Transverse colon (tissue), 4 donors: ENCODE measurements around the gene SKA2. TPM values are rescaled to one million over a fixed set of nuclear protein-coding genes. Genes with fewer than 3 reads are reported as not detected.
"Not testable (repeated sequence)": the region's sequence is repeated elsewhere in the genome, so short reads cannot be mapped to it uniquely, and the experiment has no call there.

Experiments
- DNase-seq: peaks from one replicate; pipeline ENCODE4 v3.0.0-alpha.2; 2019
- H3K27ac ChIP-seq, 4 donors: fragments of 200-600 bp; sonication (generic); 2 replicates each; pipeline ENCODE4 v1.5.1; 2016 to 2018; ENCODE audit warnings: inconsistent platforms in 4 of 4
- H3K27me3 ChIP-seq: fragments of 200-600 bp; sonication (generic); 2 replicates; pipeline ENCODE4 v1.5.1; 2017; ENCODE audit warnings: inconsistent platforms
- H3K36me3 ChIP-seq, 4 donors: fragments of 200-600 bp; sonication (generic); 2 replicates each; pipeline ENCODE4 v1.5.1; 2017 to 2019; ENCODE audit warnings: inconsistent platforms in 4 of 4
- H3K4me1 ChIP-seq, 4 donors: fragments of 200-600 bp; sonication (generic); 2 replicates each; pipeline ENCODE4 v1.5.1; 2017 to 2020; ENCODE audit warnings: inconsistent platforms in 4 of 4
- H3K4me3 ChIP-seq, 4 donors: fragments of 200-600 bp; sonication (generic); 1 replicate in 1 of 4; 2 replicates in 3 of 4; pipeline versions ENCODE4 v1.5.1 to v1.6.1; 2017 to 2019; ENCODE audit warnings: inconsistent platforms in 4 of 4
- H3K9me3 ChIP-seq, 2 donors: fragments of 200-600 bp; sonication (generic); 2 replicates each; pipeline ENCODE4 v1.5.1; 2017 to 2019; ENCODE audit warnings: inconsistent platforms in 2 of 2
- EP300 ChIP-seq: sonication (generic); formaldehyde crosslinking; IDR thresholded peaks from one replicate; pipeline ENCODE4 v1.6.1; 2017; ENCODE audit warnings: antibody characterized with exemption, low read depth
- POLR2A ChIP-seq: fragments of 450-650 bp; IDR thresholded peaks from one replicate; pipeline ENCODE4 v1.6.1; 2016; ENCODE audit warnings: antibody characterized with exemption, mild to moderate bottlenecking, moderate library complexity
- POLR2AphosphoS5 ChIP-seq, 3 donors: sonication (generic); formaldehyde crosslinking; IDR thresholded peaks; one replicate each; pipeline ENCODE4 v1.6.1; 2016; ENCODE audit warnings: antibody characterized with exemption in 3 of 3
- WGBS, 2 donors: methylation state at CpG; one replicate each; pipeline ENCODE4 v1.1.5; 2018; ENCODE audit warnings: low coverage in 1 of 2; 5-methylcytosine and 5-hydroxymethylcytosine counted together
- in situ Hi-C, 4 donors: fragments of 200-750 bp; cut with MboI; loops; one replicate each; pipeline versions ENCODE4 v1.15.0 to v1.15.1; 2017; ENCODE audit warnings: low sequenced_read_pairs in 3 of 4, low pct_ligation_motif_present in 1 of 4, low pct_unique_long_range_greater_than_20kb in 1 of 4
- intact Hi-C: fragments of 100-400 bp; cut with DNase I; formaldehyde crosslinking; loops from one replicate; pipeline ENCODE4 v1.15.1; 2023; ENCODE audit warnings: low total_unique reads
- total RNA-seq, 4 donors: library from RNA; depleted of rRNA; stranded (reverse); fragments of >200 nt; gene quantifications; one replicate each; pipeline ENCODE4 v1.1.0, GENCODE V29; 2016
- TF ChIP-seq, protein P1 (sequence below), 5 experiments: fragments of 200-600 bp in 3 of 5; fragments of 450-650 bp in 2 of 5; sonication (generic) in 3 of 5; IDR thresholded peaks; 1 replicate in 2 of 5; 2 replicates in 3 of 5; pipeline ENCODE4 v1.5.1; 2016 to 2017; ENCODE audit warnings: antibody characterized with exemption in 5 of 5, inconsistent platforms in 3 of 5, mild to moderate bottlenecking in 2 of 5, moderate library complexity in 1 of 5

The SKA2 gene
- total RNA-seq, 4 donors from 2014 or later, result 11.9 to 40.3 (median 22.3) TPM

DNA sequence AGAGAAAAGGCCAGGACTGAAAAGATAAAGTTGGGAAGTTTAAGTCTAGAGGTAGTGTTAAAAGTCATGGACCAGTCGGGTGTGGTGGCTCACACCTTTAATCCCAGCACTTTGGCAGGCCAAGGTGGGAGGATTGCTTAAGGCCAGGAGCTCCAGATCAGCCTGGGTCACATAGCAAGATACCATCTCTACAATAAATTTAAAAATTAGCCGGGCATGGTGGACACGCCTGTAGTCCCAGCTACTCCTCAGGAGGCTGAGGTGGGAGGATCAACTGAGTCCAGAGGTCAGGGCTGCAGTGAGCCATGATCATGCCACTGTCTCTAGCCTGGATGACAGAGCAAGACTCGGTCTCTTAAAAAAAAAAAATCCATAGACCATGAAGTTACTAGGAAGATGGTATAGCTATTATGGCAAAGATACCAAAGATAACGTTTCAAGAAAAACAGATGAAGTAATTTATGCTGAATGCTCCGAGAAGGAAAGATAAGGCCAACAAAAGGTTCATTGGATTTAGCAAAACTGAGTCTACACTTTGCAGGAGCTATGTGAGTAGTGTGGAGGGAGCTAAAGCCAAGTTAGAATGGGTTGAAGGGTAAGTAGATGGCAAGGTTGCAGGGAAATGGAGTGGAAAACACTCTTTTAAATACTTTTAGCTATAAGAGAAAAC, 60.0 kb downstream of the SKA2 start:
- Histone ChIP-seq H3K4me3 (no peak overlapping the region), H3K27ac (no peak overlapping the region), H3K9me3 (peaks cover 0 to 5% of the 10 kb centered on the region in 2 donors), H3K4me1 (peaks cover 11 to 21% (median 13%) of the 10 kb centered on the region in 4 donors), H3K36me3 (peaks cover 0 to 10% (median 3%) of the 10 kb centered on the region in 4 donors), H3K27me3 (no peaks in the 10 kb centered on the region)
- in situ Hi-C loops, result no loop called here
- DNase-seq, result no peak
- TF ChIP-seq EP300 (no peak), POLR2AphosphoS5 (IDR thresholded peaks at IDR 0.05) (no peak), POLR2A (no peak)
- TF ChIP-seq, protein P1, sequence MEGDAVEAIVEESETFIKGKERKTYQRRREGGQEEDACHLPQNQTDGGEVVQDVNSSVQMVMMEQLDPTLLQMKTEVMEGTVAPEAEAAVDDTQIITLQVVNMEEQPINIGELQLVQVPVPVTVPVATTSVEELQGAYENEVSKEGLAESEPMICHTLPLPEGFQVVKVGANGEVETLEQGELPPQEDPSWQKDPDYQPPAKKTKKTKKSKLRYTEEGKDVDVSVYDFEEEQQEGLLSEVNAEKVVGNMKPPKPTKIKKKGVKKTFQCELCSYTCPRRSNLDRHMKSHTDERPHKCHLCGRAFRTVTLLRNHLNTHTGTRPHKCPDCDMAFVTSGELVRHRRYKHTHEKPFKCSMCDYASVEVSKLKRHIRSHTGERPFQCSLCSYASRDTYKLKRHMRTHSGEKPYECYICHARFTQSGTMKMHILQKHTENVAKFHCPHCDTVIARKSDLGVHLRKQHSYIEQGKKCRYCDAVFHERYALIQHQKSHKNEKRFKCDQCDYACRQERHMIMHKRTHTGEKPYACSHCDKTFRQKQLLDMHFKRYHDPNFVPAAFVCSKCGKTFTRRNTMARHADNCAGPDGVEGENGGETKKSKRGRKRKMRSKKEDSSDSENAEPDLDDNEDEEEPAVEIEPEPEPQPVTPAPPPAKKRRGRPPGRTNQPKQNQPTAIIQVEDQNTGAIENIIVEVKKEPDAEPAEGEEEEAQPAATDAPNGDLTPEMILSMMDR (IDR thresholded peaks at IDR 0.05), result no peak
- WGBS, 2 donors, result 79 to 86% methylated on average over 5 to 6 of the region's 6 CpGs
- intact Hi-C loops, result no loop called here

- DNase-seq, result peak; percentile 28
- Histone ChIP-seq H3K4me3 (peak overlapping the region in 2 of 4 donors; percentile 3 to 22), H3K4me1 (peaks cover 11 to 21% (median 13%) of the 10 kb centered on the region in 4 donors), H3K27me3 (no peaks in the 10 kb centered on the region), H3K36me3 (peaks cover 0 to 12% (median 5%) of the 10 kb centered on the region in 4 donors), H3K27ac (peak overlapping the region; percentile 25 to 64 (median 59)), H3K9me3 (peaks cover 0 to 5% of the 10 kb centered on the region in 2 donors)
- 29 to 40% methylated on average over 1 to 8 of the region's 8 CpGs for WGBS, 2 donors
- intact Hi-C loops (no loop called here), in situ Hi-C loops (no loop called here)
- TF ChIP-seq POLR2A (no peak), POLR2AphosphoS5 (IDR thresholded peaks at IDR 0.05) (peak in 1 of 3 donors; percentile 31)
These were observed 61.2 kb downstream of the SKA2 start for GRCh38 chr17:59093702-59094231.

DNA sequence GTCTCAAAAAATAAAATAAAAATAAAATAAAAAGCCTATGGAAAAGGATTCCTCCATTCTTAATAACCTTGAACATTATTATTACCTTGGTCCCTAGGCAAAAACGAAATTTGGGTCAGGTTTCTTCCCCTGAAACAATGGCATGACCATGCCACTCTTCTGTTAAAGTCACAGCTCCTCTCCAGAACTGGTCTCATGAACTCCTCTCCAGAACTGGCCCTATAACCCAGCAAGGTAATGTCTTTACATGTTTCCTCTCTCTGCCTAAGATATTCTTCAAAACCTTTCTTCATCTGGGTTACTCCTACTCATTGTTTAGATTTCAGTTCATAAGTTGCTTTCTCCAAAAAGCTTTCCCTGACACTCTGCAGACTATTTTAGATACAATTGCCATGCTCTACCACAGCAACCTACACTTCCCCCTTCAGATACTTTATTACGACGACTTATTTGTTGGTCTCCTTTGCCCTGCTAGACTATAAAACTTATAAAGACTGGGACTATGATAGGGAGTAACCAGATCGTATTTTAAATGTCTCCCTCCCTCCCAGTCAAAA, 61.8 kb downstream of the SKA2 start:
- peak overlapping the region; percentile 25 to 64 (median 59) for H3K27ac ChIP-seq
- H3K27me3 ChIP-seq, result no peaks in the 10 kb centered on the region
- H3K9me3 ChIP-seq, result peaks cover 0 to 5% of the 10 kb centered on the region in 2 donors
- TF ChIP-seq POLR2A, result no peak
- TF ChIP-seq POLR2AphosphoS5 (IDR thresholded peaks at IDR 0.05), result no peak
- TF ChIP-seq, protein P1 (IDR thresholded peaks at IDR 0.05), result no peak
- TF ChIP-seq EP300, result no peak
- no peak for DNase-seq
- H3K36me3 ChIP-seq, result peaks cover 0 to 17% (median 7%) of the 10 kb centered on the region in 4 donors
- peak overlapping the region in 1 of 4 donors; percentile 3 for H3K4me3 ChIP-seq
- intact Hi-C loops (no loop called here), in situ Hi-C loops (no loop called here)
- 42 to 52% methylated on average over 4 of the region's 4 CpGs for WGBS, 2 donors
- peaks cover 11 to 21% (median 13%) of the 10 kb centered on the region in 4 donors for H3K4me1 ChIP-seq

DNA sequence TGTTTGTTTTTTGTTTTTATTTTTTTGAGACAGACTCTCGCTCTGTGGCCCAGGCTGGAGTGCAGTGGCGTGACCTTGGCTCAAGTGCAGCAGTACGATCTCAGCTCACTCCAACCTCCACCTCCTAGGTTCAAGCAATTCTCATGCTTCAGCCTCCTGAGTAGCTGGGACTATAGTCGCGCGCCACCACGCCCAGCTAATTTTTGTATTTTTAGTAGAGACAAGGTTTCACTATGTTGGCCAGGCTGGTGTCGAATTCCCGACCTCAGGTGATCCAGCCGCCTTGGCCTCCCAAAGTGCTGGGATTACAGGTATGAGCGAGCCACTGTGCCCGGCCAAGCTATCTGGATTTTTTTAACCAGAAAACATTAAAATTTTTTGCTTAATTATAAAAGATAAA, 64.4 kb downstream of the SKA2 start:
- H3K27ac ChIP-seq, H3K4me3 ChIP-seq, in situ Hi-C loops, DNase-seq, H3K9me3 ChIP-seq, H3K27me3 ChIP-seq, intact Hi-C loops: not testable (repeated sequence)
- WGBS, 2 donors, result 94 to 95% methylated on average over 9 to 12 of the region's 12 CpGs
- Histone ChIP-seq H3K36me3 (peaks cover 0 to 21% (median 9%) of the 10 kb centered on the region in 4 donors), H3K4me1 (peaks cover 11 to 21% (median 13%) of the 10 kb centered on the region in 4 donors)

DNA sequence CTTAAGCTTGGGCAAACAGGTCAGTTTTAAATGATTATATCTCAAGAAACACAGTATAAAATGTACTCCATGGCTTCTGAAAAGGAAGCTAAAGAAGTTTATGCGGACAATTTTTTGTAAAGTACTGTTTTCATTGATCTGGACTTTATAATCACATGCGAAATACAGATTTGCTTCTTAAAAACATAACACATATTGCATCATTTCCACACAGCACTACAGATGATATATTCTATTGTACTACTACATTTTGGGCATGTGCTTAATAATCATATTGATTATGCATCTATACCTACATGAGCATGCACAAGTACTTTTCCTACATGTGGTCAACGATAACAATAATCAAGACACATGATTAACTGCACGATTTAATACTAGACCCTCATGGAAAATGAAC, 70.8 kb downstream of the SKA2 start:
- Histone ChIP-seq H3K4me3 (no peak overlapping the region), H3K27me3 (no peaks in the 10 kb centered on the region), H3K27ac (no peak overlapping the region), H3K4me1 (no peaks in the 10 kb centered on the region), H3K9me3 (no peaks in the 10 kb centered on the region), H3K36me3 (peaks cover 0 to 31% (median 12%) of the 10 kb centered on the region in 4 donors)
- in situ Hi-C loops, result no loop called here
- 98% methylated on average over 4 of the region's 4 CpGs for WGBS, 2 donors
- TF ChIP-seq EP300 (no peak), POLR2AphosphoS5 (IDR thresholded peaks at IDR 0.05) (no peak), POLR2A (no peak)
- TF ChIP-seq, protein P1 (IDR thresholded peaks at IDR 0.05), result no peak
- intact Hi-C loops, result no loop called here
- DNase-seq, result no peak
